OCI-LY1 (cell line): ENCODE data around the gene LCNL1.

Experiments used
- CTCF ChIP-seq: fragments of 200-600 bp; sonication (generic), shearing (Covaris generic); IDR thresholded peaks from 2 replicates; pipeline ENCODE4 v1.5.1; 2017; ENCODE audit warnings: mild to moderate bottlenecking, antibody characterized with exemption, low read length, moderate library complexity, mixed read lengths
- EZH2 ChIP-seq: fragments of 200-600 bp; sonication (generic), shearing (Covaris generic); IDR thresholded peaks from 2 replicates; pipeline ENCODE4 v1.8.0; 2017; ENCODE audit warnings: borderline replicate concordance, mixed run types, mild to moderate bottlenecking, antibody characterized with exemption, low read length, moderate library complexity, mixed read lengths

GRCh38 chr9:136957461-136957860 is 25.3 kb upstream of the LCNL1 start:
- TF ChIP-seq EZH2 = no peak
- no peak for TF ChIP-seq CTCF
